ENCODE measurements around the gene MARCHF3.

MARCHF3 gene

GRCh38 chr5:126931963-126932660 is 98.2 kb downstream of the MARCHF3 start:
- Mint-ChIP-seq H3K27me3 (ENCODE audit: low read depth) (no peaks in the 10 kb centered on the region), H3K9me3 (no peaks in the 10 kb centered on the region), H3K27ac (no peak overlapping the region), H3K36me3 (ENCODE audit: low read depth) (no peaks in the 10 kb centered on the region), H3K4me3 (no peak overlapping the region), H3K4me1 (ENCODE audit: low read depth) (peaks cover 1% of the 10 kb centered on the region)
- no peak for DNase-seq (ENCODE audit: low spot score)

DNA sequence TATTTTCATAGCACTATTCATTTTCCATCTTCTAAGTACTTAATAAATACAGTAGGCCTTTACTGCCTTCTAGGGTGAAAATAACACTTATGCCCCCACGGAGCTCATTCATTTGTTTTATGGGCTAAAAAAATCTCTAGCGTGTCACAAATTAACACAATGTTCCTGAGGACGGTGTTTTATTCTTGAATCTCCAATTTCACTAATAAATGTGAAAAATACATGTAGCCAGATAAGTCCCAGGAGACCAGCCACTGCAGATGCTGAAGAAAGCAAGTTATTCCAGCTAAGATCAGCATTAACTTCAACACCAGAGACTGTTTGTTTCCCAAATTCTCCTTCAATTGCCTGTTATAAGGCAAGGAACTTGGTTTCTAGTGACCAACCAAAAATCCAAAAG is 102.3 kb downstream of the MARCHF3 start:
- no peaks in the 10 kb centered on the region for H3K9me3 Mint-ChIP-seq
- H3K4me3 Mint-ChIP-seq, result no peak overlapping the region
- DNase-seq (ENCODE audit: low spot score), result no peak

GRCh38 chr5:126927429-126927828 is 102.9 kb downstream of the MARCHF3 start:
- Mint-ChIP-seq H3K27ac (no peak overlapping the region), H3K4me3 (no peak overlapping the region), H3K27me3 (ENCODE audit: low read depth) (no peaks in the 10 kb centered on the region), H3K36me3 (ENCODE audit: low read depth) (no peaks in the 10 kb centered on the region), H3K4me1 (ENCODE audit: low read depth) (peaks cover 1% of the 10 kb centered on the region), H3K9me3 (no peaks in the 10 kb centered on the region)
- DNase-seq (ENCODE audit: low spot score), result no peak

More for the DNA sequence above, 102.3 kb downstream of the MARCHF3 start:
- Mint-ChIP-seq H3K4me1 (ENCODE audit: low read depth) (peaks cover 1% of the 10 kb centered on the region), H3K36me3 (ENCODE audit: low read depth) (no peaks in the 10 kb centered on the region), H3K27ac (no peak overlapping the region), H3K27me3 (ENCODE audit: low read depth) (no peaks in the 10 kb centered on the region)

DNA sequence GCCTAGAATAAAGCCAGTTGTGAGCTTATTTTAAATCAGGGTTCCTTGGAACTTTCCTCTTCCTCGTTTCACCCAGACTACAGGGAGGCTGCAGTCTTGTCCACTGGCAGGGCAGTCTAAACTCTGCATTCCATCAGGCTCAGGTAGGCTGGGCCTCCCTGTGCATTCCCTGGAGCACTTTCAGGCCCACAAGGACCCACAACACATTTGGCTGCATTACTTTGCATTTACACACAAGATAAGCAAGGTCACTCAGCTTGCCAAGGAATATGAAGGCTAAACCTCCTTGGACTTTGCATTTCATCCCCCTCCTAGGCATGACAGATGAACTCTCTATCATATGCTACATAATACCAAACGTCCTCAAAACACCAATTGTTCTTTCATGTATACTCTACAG is 104.2 kb downstream of the MARCHF3 start:
- H3K4me1 Mint-ChIP-seq (ENCODE audit: low read depth), result no peaks in the 10 kb centered on the region
- no peak overlapping the region for H3K4me3 Mint-ChIP-seq
- no peak overlapping the region for H3K27ac Mint-ChIP-seq
- no peaks in the 10 kb centered on the region for H3K36me3 Mint-ChIP-seq (ENCODE audit: low read depth)
- no peak for DNase-seq (ENCODE audit: low spot score)
- no peaks in the 10 kb centered on the region for H3K9me3 Mint-ChIP-seq
- H3K27me3 Mint-ChIP-seq (ENCODE audit: low read depth), result no peaks in the 10 kb centered on the region

DNA sequence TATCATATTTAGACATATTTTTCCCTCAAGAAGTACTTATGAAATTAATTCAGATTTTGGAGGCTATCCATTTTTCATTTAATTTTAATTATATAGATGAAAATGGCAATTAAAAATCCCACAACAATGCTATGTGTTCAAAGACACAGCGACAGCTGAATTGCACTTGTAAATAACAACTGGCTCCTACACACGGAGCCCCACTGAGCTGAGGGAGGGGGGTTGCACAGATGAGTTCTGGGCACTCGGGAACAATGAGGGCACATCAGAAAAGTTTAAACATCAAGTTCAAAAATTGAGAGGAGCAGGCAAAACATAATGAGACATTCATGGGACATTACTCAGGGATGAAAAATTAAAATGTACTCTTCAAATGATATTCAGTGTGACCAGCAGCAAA is 104.9 kb downstream of the MARCHF3 start:
- DNase-seq (ENCODE audit: low spot score), result no peak
- H3K27me3 Mint-ChIP-seq (ENCODE audit: low read depth), result no peaks in the 10 kb centered on the region
- H3K27ac Mint-ChIP-seq, result no peak overlapping the region
- no peak overlapping the region for H3K4me3 Mint-ChIP-seq
- no peaks in the 10 kb centered on the region for H3K4me1 Mint-ChIP-seq (ENCODE audit: low read depth)
- no peaks in the 10 kb centered on the region for H3K9me3 Mint-ChIP-seq
- no peaks in the 10 kb centered on the region for H3K36me3 Mint-ChIP-seq (ENCODE audit: low read depth)

- DNase-seq (ENCODE audit: low spot score), result no peak
- no peaks in the 10 kb centered on the region for H3K27me3 Mint-ChIP-seq (ENCODE audit: low read depth)
- H3K4me3 Mint-ChIP-seq, result no peak overlapping the region
- H3K36me3 Mint-ChIP-seq (ENCODE audit: low read depth), result no peaks in the 10 kb centered on the region
- no peaks in the 10 kb centered on the region for H3K9me3 Mint-ChIP-seq
- H3K27ac Mint-ChIP-seq, result no peak overlapping the region
- no peaks in the 10 kb centered on the region for H3K4me1 Mint-ChIP-seq (ENCODE audit: low read depth)
Observed at GRCh38 chr5:126924331-126925033, 105.9 kb downstream of the MARCHF3 start.

DNA sequence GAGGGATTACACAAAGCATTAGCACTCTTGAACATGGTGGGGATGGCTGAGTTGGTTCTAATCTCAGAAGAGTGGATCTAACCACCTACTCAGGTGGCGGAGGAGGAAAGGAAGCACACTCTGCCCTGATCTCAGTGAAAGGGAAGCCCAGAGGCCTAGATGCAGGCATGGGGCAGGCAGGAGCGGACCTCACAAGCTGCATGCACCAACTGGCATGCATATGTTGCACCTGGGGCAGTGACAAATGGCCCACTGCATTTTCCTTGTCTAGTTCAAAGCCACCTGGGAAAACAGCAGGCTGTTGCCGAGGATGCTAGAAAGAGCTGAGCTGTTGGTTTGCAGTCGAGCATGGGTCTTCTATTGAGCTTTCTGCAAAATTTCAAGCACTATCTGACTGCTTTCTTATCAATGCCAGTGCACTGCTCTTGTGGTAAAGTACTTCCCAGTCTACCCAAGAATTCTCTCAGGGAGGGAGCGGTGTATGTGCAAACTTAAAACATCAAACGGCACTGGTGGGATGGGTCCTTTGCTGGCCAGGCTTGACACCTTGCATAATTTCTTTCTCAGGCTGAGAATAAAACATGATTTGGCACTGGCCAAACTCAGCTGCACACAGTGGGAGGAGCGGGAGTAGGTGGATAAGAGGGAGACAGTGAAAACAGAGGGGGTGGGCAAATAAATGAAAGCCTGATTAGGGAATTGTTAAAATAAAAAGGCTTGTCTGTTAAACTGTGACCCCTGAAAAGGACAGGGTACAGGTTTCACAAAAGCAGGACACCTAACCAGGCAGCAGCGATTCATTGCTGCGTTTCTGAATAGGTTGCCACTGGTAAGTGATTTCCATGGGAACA is 108.9 kb downstream of the MARCHF3 start:
- H3K4me3 Mint-ChIP-seq, result no peak overlapping the region
- no peak overlapping the region for H3K27ac Mint-ChIP-seq

GRCh38 chr5:126920291-126920690 is 110.1 kb downstream of the MARCHF3 start:
- H3K4me1 Mint-ChIP-seq (ENCODE audit: low read depth), result no peaks in the 10 kb centered on the region
- no peaks in the 10 kb centered on the region for H3K9me3 Mint-ChIP-seq
- no peaks in the 10 kb centered on the region for H3K36me3 Mint-ChIP-seq (ENCODE audit: low read depth)
- H3K27me3 Mint-ChIP-seq (ENCODE audit: low read depth), result no peaks in the 10 kb centered on the region
- DNase-seq (ENCODE audit: low spot score), result no peak
- H3K4me3 Mint-ChIP-seq, result no peak overlapping the region
- H3K27ac Mint-ChIP-seq, result no peak overlapping the region

More for the DNA sequence above, 108.9 kb downstream of the MARCHF3 start:
- H3K4me1 Mint-ChIP-seq (ENCODE audit: low read depth), result no peaks in the 10 kb centered on the region
- no peaks in the 10 kb centered on the region for H3K36me3 Mint-ChIP-seq (ENCODE audit: low read depth)
- no peaks in the 10 kb centered on the region for H3K27me3 Mint-ChIP-seq (ENCODE audit: low read depth)
- no peak for DNase-seq (ENCODE audit: low spot score)
- H3K9me3 Mint-ChIP-seq, result no peaks in the 10 kb centered on the region

DNA sequence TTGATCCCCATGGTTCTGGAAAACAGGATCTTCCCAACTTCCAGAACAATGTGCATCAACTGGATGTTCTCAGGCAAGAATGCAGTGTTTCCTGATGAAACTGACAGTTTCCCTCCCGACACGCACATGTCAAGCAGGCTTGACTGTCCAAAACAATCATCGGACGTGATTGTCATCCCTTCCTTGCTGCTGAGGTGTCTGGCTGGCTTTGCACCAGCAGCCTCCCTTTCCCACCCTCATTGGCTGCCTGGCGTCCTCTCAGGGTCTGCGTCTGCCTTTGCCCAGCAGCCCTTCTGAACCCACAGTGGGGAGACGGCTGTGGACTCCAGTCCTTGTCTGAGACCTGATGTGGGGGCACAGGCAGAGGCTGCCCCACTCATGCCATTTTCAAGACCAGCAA is 110.8 kb downstream of the MARCHF3 start:
- Mint-ChIP-seq H3K4me3 (no peak overlapping the region), H3K4me1 (ENCODE audit: low read depth) (no peaks in the 10 kb centered on the region), H3K27me3 (ENCODE audit: low read depth) (no peaks in the 10 kb centered on the region), H3K27ac (no peak overlapping the region), H3K36me3 (ENCODE audit: low read depth) (no peaks in the 10 kb centered on the region), H3K9me3 (no peaks in the 10 kb centered on the region)
- no peak for DNase-seq (ENCODE audit: low spot score)

GRCh38 chr5:126918615-126918957 is 111.8 kb downstream of the MARCHF3 start:
- H3K9me3 Mint-ChIP-seq, result no peaks in the 10 kb centered on the region
- no peak overlapping the region for H3K4me3 Mint-ChIP-seq
- no peak overlapping the region for H3K27ac Mint-ChIP-seq
- H3K4me1 Mint-ChIP-seq (ENCODE audit: low read depth), result no peaks in the 10 kb centered on the region
- no peaks in the 10 kb centered on the region for H3K27me3 Mint-ChIP-seq (ENCODE audit: low read depth)
- H3K36me3 Mint-ChIP-seq (ENCODE audit: low read depth), result no peaks in the 10 kb centered on the region
- no peak for DNase-seq (ENCODE audit: low spot score)

GRCh38 chr5:126917918-126918614 is 112.3 kb downstream of the MARCHF3 start:
- no peaks in the 10 kb centered on the region for H3K4me1 Mint-ChIP-seq (ENCODE audit: low read depth)
- no peak overlapping the region for H3K4me3 Mint-ChIP-seq
- H3K27me3 Mint-ChIP-seq (ENCODE audit: low read depth), result no peaks in the 10 kb centered on the region
- no peak overlapping the region for H3K27ac Mint-ChIP-seq
- H3K9me3 Mint-ChIP-seq, result no peaks in the 10 kb centered on the region
- H3K36me3 Mint-ChIP-seq (ENCODE audit: low read depth), result no peaks in the 10 kb centered on the region
- no peak for DNase-seq (ENCODE audit: low spot score)

DNA sequence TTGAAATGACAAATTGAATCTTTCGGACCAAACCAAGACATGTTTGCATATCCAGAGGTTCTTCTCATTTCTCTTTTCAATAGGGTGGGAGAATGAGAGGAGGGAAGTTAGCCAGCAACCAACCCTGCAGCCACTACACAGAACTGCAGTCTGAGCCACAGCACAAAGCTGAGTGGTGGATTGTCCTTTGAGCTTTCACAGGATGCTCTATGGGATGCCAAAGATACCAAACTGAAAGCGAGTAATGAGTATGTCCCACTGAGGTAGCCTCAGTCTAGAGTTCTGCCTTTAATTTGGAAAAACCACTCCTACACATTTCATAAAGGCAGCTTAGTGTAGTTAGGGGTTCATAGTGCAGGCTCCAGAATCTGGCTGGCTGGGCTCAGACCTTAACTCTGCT is 114.9 kb downstream of the MARCHF3 start:
- H3K36me3 Mint-ChIP-seq (ENCODE audit: low read depth), result no peaks in the 10 kb centered on the region

DNA sequence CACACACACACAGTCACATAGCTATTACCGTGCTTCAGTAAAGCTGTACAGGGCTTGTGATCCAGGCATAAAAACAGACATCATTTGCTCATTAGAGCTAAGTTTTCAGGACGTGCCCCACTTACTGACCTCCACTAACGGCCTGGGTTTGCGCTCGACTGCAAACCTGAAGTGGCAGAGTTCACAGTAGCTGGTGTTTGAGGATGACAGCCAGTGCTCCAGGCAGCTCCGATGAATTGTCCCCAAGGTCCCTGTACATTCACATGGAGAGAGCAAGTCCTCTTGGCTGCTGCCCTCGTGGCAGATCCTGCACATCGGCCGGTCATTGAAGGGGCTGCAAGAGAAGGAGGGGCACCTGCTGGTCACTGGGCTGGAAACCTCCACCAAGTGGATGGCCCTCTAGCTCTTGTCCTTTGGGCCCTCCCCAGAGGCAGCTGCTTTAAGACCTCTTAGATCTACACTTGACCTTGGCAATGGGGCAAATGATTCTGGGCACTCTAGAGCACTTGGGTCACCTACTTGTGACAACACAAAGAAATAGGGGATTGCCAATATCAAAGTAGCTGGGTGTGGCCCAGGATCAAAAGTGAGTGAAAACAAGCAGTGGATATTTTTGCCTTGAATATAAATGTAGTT is 115.4 kb downstream of the MARCHF3 start:
- H3K4me3 Mint-ChIP-seq, result no peak overlapping the region
- no peaks in the 10 kb centered on the region for H3K27me3 Mint-ChIP-seq (ENCODE audit: low read depth)
- H3K27ac Mint-ChIP-seq, result no peak overlapping the region
- DNase-seq (ENCODE audit: low spot score), result no peak
- H3K36me3 Mint-ChIP-seq (ENCODE audit: low read depth), result no peaks in the 10 kb centered on the region
- H3K4me1 Mint-ChIP-seq (ENCODE audit: low read depth), result no peaks in the 10 kb centered on the region
- H3K9me3 Mint-ChIP-seq, result peaks cover 2% of the 10 kb centered on the region

More for the DNA sequence above, 114.9 kb downstream of the MARCHF3 start:
- Mint-ChIP-seq H3K4me3 (no peak overlapping the region), H3K4me1 (ENCODE audit: low read depth) (no peaks in the 10 kb centered on the region), H3K9me3 (peaks cover 2% of the 10 kb centered on the region), H3K27me3 (ENCODE audit: low read depth) (no peaks in the 10 kb centered on the region), H3K27ac (no peak overlapping the region)
- no peak for DNase-seq (ENCODE audit: low spot score)
